BLaER1 (cell line): Measurements from ENCODE around the gene SH3TC1.
A peak's percentile ranks its signal among the peaks of the same experiment; 100 is the strongest.

Source experiments
- H3K27ac ChIP-seq: shearing (Covaris generic); formaldehyde crosslinking; 2 replicates; pipeline ENCODE4 v1.8.1; 2022
- H3K27me3 ChIP-seq: shearing (Covaris generic); formaldehyde crosslinking; 2 replicates; pipeline ENCODE4 v1.8.1; 2022
- H3K36me3 ChIP-seq: shearing (Covaris generic); formaldehyde crosslinking; 2 replicates; pipeline ENCODE4 v1.8.1; 2022
- H3K4me1 ChIP-seq: shearing (Covaris generic); formaldehyde crosslinking; 2 replicates; pipeline ENCODE4 v1.8.1; 2022
- H3K4me2 ChIP-seq: shearing (Covaris generic); formaldehyde crosslinking; 2 replicates; pipeline ENCODE4 v1.8.1; 2022
- H3K4me3 ChIP-seq: shearing (Covaris generic); formaldehyde crosslinking; 2 replicates; pipeline ENCODE4 v1.8.1; 2022
- H3K9ac ChIP-seq: shearing (Covaris generic); formaldehyde crosslinking; 2 replicates; pipeline ENCODE4 v1.8.1; 2022
- H3K9me3 ChIP-seq: shearing (Covaris generic); formaldehyde crosslinking; 2 replicates; pipeline ENCODE4 v1.8.1; 2022
- H4K20me1 ChIP-seq: shearing (Covaris generic); formaldehyde crosslinking; 2 replicates; pipeline ENCODE4 v1.8.1; 2022
- Cebpa-rat ChIP-seq: shearing (Covaris generic); IDR thresholded peaks from 2 replicates; pipeline ENCODE4 v1.8.1; 2022

SH3TC1 gene

DNA sequence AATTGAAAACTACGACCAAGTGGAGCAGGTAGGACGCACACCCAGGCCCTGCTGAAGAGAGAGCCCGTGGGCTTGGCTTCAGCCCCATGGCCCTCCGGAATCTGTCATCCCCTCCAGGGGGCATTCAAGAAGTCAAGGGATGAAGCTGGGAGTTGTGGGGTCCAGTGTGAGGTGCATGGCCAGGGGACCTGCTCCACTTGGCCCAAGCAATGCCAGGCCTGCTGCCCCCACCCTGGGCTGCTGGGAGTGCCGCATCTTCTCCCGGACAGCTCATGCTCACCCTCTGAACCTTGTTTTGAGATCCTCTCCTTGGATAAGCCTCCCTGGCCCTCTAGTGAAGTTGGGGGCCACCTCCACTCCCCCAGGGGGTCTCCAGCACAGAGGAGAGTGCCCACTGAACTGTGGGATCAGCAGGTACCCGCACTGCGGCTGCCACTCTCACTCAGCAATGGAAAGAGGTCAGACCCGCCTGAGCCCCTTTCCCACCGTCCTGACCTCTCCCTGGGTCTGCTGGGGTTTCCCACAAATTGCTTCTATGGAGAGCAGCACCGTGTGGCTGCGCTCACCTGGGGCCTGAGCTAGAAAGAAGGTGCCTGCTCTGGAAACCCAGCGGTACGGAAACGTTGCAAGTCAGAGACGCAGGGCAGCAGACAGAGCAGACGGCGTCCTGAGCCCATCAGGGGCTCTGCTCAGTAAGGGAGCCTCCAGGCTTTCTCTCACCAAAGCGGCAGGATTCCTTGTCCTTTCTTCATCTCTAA lies 35.5 kb upstream of the SH3TC1 start:
- H3K27me3 ChIP-seq: peaks cover 15% of the 10 kb centered on the region

DNA sequence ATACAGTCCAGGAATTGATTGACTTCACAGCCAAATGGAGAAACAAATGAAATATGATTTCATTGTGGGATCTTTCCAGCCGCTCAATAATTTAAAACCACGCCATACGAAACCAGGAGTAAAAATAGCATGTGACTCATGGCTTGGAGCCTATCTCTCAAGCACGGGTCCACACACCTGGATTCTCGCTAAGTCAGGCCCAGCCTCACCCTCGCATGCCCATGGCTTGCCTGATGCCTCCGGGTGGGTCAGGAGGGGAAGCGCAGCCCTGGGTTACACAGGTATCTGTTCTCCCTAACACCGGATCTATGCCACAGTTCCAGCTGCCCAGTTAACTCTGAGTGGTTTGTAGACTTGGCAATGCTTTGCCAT lies 34.9 kb upstream of the SH3TC1 start:
- Histone ChIP-seq H3K9ac (no peak overlapping the region), H3K9me3 (peaks cover 8% of the 10 kb centered on the region), H3K4me2 (peak overlapping the region; percentile 84), H4K20me1 (no peaks in the 10 kb centered on the region), H3K27me3 (peaks cover 13% of the 10 kb centered on the region), H3K36me3 (no peaks in the 10 kb centered on the region), H3K27ac (no peak overlapping the region), H3K4me1 (peaks cover 81% of the 10 kb centered on the region), H3K4me3 (no peak overlapping the region)
- TF ChIP-seq Cebpa-rat: no peak

More for the DNA sequence above, 35.5 kb upstream of the SH3TC1 start:
- Histone ChIP-seq H3K4me1 (peaks cover 83% of the 10 kb centered on the region), H3K4me3 (no peak overlapping the region), H3K36me3 (no peaks in the 10 kb centered on the region), H4K20me1 (no peaks in the 10 kb centered on the region), H3K9me3 (peaks cover 5% of the 10 kb centered on the region), H3K4me2 (peak overlapping the region; percentile 84), H3K27ac (peak overlapping the region; percentile 45; the same call in 1 of the 2 replicates), H3K9ac (no peak overlapping the region)
- TF ChIP-seq Cebpa-rat: no peak

DNA sequence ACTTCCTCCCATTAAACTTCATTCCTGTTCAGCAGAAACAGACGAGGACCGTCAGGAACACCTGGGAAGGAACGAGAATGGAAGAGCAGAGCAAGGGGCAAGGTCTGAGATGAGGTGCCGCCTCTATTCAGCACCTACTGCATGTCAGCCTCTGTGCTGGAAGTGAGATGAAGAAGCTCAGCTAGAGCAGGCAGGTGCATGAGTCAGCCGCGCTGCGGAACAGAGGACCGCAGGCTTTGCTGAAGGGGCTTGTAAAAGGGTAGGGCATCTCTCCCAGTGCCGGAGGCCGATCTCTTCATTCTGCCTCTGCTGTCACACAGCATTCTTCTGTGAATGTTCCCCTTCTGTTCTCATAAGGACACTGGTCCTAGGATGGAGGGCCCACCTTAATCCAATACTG lies 34.4 kb upstream of the SH3TC1 start:
- no peak for TF ChIP-seq Cebpa-rat
- H3K9me3 ChIP-seq: peaks cover 8% of the 10 kb centered on the region
- H3K4me2 ChIP-seq: peak overlapping the region; percentile 84
- no peak overlapping the region for H3K9ac ChIP-seq
- H3K36me3 ChIP-seq: no peaks in the 10 kb centered on the region
- H3K4me3 ChIP-seq: no peak overlapping the region
- H3K27ac ChIP-seq: no peak overlapping the region
- H3K27me3 ChIP-seq: peaks cover 8% of the 10 kb centered on the region
- no peaks in the 10 kb centered on the region for H4K20me1 ChIP-seq
- peaks cover 76% of the 10 kb centered on the region for H3K4me1 ChIP-seq

DNA sequence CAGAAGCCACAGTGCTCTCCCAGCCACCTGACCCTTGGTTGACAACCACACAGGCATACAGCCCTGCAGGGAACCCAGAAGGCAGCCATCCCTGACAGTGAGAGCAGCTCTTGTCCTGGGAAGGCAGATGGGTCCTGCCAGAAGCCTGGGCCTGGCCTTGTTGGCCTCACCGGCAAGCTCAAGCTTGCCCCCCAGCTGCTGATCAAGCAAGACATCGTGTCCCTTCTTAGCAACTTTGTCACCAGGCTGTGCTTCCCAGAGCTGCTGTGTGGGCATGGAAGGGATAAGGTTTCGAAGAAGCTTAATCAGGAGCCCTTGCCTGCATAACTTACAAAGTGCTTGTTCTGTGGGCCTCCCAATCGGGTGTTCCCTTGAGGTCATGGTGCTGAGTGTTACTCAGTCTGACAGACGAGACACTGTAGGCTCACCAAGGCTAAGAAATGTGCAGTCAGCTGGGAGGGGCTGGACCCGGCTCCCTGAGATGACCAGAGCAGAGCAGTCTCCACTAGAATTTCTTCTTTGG lies 33.7 kb upstream of the SH3TC1 start:
- peaks cover 69% of the 10 kb centered on the region for H3K4me1 ChIP-seq
- H3K4me3 ChIP-seq: no peak overlapping the region
- no peaks in the 10 kb centered on the region for H3K36me3 ChIP-seq
- no peak overlapping the region for H3K9ac ChIP-seq
- no peak for TF ChIP-seq Cebpa-rat
- H3K4me2 ChIP-seq: peak overlapping the region; percentile 84
- peak overlapping the region; percentile 5; the same call in 1 of the 2 replicates for H3K27ac ChIP-seq
- H3K27me3 ChIP-seq: peaks cover under 1% of the 10 kb centered on the region; the same call in 1 of the 2 replicates
- H3K9me3 ChIP-seq: peaks cover 8% of the 10 kb centered on the region
- no peaks in the 10 kb centered on the region for H4K20me1 ChIP-seq

DNA sequence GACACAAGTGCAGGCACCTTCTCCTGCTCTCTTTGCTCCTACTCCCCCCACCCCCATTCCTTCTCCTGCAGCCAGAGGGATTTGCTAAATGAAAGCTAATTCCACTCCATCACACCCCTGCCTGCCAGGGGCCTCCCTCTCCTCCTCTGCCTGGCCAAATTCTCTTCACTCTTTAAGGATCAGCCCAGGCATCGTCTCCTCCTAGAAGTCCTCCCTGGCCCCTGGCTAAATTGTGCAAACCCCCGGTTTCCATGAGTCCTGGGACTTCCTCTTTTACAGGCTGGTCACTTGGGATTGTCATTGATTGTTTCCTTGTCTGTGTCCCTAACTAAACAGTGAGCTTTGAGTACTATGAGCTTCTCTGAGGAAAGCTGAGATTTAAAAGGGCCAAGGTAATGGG lies 31.8 kb upstream of the SH3TC1 start:
- H3K9ac ChIP-seq: no peak overlapping the region

DNA sequence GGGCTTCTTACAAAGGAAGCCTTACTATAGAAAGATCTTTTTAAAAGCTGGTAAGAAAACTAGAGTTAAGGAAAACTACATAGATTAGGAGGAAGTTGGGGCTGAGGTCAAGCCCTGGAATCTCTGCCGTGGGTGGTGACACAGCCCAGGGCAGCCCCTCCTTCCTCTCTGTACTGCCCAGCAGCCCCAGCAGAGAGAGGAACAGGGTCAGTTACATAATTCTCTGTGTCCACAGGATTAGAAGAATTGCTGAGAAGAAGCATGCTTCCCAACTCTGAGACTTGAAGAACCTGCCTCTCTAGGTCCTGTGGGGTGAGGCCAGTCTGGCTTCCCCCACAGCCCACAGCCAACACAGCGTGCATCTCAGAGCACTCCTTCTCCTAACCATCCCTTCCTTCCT lies 31.3 kb upstream of the SH3TC1 start:
- H3K4me3 ChIP-seq: no peak overlapping the region
- H3K9ac ChIP-seq: no peak overlapping the region
- no peaks in the 10 kb centered on the region for H3K27me3 ChIP-seq
- peaks cover 61% of the 10 kb centered on the region for H3K4me1 ChIP-seq
- no peaks in the 10 kb centered on the region for H3K36me3 ChIP-seq
- H3K4me2 ChIP-seq: no peak overlapping the region; the same call in 1 of the 2 replicates
- H3K27ac ChIP-seq: no peak overlapping the region
- H4K20me1 ChIP-seq: no peaks in the 10 kb centered on the region
- peaks cover 8% of the 10 kb centered on the region for H3K9me3 ChIP-seq
- no peak for TF ChIP-seq Cebpa-rat

More for the DNA sequence above, 31.8 kb upstream of the SH3TC1 start:
- Histone ChIP-seq H3K4me3 (no peak overlapping the region), H3K4me2 (peak overlapping the region; percentile 14; the same call in 1 of the 2 replicates), H3K27ac (no peak overlapping the region), H3K9me3 (peaks cover 8% of the 10 kb centered on the region), H3K27me3 (no peaks in the 10 kb centered on the region), H3K36me3 (no peaks in the 10 kb centered on the region), H3K4me1 (peaks cover 61% of the 10 kb centered on the region), H4K20me1 (no peaks in the 10 kb centered on the region)
- no peak for TF ChIP-seq Cebpa-rat

DNA sequence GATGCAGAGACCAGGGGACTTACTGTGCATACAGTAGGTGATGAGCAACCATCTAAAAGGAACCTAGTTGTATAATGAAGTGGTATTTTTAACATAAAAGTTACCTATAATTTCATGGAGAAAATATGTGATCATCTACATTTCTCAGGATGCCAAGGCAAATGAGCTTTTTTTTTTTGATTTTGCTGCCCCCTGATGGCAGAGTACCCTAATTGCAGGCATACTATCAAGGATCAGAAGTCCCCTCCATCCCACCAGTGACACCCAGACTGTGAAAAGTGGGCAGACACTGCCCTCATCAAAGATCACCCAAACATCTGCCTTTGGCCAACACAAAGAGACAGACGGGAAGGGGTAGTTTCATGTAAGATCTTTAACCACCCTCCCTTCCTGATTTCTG lies 30.9 kb upstream of the SH3TC1 start:
- Histone ChIP-seq H3K9ac (no peak overlapping the region), H3K27me3 (no peaks in the 10 kb centered on the region), H3K27ac (no peak overlapping the region), H3K4me3 (no peak overlapping the region), H3K9me3 (peaks cover 8% of the 10 kb centered on the region), H3K4me2 (no peak overlapping the region), H3K4me1 (peaks cover 58% of the 10 kb centered on the region), H4K20me1 (no peaks in the 10 kb centered on the region), H3K36me3 (no peaks in the 10 kb centered on the region)
- no peak for TF ChIP-seq Cebpa-rat

DNA sequence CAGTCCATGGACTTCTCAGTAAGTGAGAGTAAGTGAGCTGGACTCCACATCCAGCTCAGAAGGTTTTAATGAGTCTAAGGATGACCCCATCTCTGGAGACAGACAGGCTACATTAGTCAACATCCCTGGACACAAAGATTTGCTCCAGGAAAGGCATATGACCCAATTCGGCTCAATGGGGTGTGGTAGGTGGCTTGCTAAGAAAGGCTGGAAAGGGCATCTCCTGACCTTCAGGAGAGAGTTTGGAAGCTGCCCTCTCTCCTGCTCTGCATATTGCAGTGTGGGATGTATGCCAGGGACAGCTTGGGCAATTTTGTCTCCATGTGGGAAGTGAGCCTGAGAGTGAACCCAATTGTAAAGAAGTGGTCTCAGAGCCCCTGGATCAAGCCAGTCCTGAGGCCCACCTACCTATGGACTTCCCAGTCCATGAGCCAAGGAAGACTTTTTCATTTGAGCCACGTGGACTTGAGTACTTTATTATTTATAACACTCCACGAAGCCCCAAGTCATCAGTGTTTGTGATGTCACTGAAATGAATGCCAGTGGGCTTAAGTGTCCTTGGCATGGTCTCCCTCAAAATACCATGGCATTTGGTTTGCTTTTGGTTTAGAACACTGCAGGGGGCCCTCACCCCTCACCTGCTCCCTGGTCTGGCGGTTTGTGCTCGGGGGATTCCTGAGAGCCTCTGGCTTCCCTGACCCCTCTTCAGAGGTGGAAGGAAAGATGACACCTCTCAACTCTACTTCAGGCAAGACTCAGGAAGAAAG lies 30.1 kb upstream of the SH3TC1 start:
- no peaks in the 10 kb centered on the region for H3K27me3 ChIP-seq
- no peak overlapping the region for H3K9ac ChIP-seq
- peaks cover 8% of the 10 kb centered on the region for H3K9me3 ChIP-seq
- H4K20me1 ChIP-seq: no peaks in the 10 kb centered on the region
- H3K4me1 ChIP-seq: peaks cover 58% of the 10 kb centered on the region
- no peak for TF ChIP-seq Cebpa-rat
- no peak overlapping the region for H3K4me3 ChIP-seq
- H3K4me2 ChIP-seq: no peak overlapping the region
- H3K27ac ChIP-seq: no peak overlapping the region
- no peaks in the 10 kb centered on the region for H3K36me3 ChIP-seq

DNA sequence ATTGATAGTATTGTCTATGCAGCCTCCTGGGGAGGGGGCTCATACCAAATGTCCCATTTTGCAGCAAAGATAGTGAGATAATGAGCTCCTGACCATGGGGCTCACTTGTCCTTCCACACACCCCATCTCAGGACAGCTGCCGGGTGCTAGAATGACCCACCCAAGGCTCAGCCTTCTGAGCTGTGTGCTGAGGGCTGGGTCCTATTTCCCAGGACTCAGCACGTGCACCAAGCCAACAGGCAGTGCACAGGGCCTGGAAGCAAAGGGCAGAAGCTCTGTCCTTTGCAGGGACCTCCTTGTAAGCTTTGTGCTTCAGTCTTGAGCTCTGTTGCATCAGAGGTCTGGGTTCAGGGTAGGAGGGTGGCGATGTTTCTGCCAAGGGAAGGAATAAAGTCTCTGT lies 29.3 kb upstream of the SH3TC1 start:
- H3K4me2 ChIP-seq: no peak overlapping the region
- no peaks in the 10 kb centered on the region for H3K36me3 ChIP-seq
- no peak overlapping the region for H3K27ac ChIP-seq
- H3K9ac ChIP-seq: no peak overlapping the region
- no peaks in the 10 kb centered on the region for H4K20me1 ChIP-seq
- no peak overlapping the region for H3K4me3 ChIP-seq
- H3K4me1 ChIP-seq: peaks cover 53% of the 10 kb centered on the region
- no peaks in the 10 kb centered on the region for H3K27me3 ChIP-seq
- no peak for TF ChIP-seq Cebpa-rat
- H3K9me3 ChIP-seq: peaks cover 8% of the 10 kb centered on the region

DNA sequence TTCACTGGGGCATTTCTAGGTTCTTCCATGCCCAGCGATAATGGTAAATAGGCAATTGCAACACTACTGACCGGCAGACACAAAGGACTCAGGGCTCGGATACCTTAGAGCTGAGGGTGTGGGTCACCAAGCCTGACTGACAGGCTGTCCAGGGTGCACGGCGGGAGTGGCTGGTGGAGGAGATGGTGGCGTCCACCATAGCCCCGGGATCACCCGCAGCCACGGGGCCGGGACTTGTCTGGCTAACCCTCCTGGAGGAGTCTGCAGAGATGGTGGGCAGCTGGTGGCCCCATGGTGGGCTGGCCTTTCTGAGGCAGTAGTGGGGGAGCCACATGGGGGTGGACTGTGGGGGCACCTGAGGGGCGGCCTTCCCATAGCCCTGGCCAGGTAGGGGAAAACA lies 28.7 kb upstream of the SH3TC1 start:
- H3K27me3 ChIP-seq: no peaks in the 10 kb centered on the region
- no peaks in the 10 kb centered on the region for H4K20me1 ChIP-seq
- TF ChIP-seq Cebpa-rat: no peak
- no peaks in the 10 kb centered on the region for H3K36me3 ChIP-seq
- H3K4me2 ChIP-seq: no peak overlapping the region
- peaks cover 8% of the 10 kb centered on the region for H3K9me3 ChIP-seq
- H3K4me3 ChIP-seq: no peak overlapping the region
- peaks cover 47% of the 10 kb centered on the region for H3K4me1 ChIP-seq
- no peak overlapping the region for H3K27ac ChIP-seq
- no peak overlapping the region for H3K9ac ChIP-seq
